Muscle of back (tissue), 11 donors: ENCODE measurements around the gene NLGN1. TPM values are rescaled to one million over a fixed set of nuclear protein-coding genes. Genes with fewer than 3 reads are reported as not detected.
"Not testable (repeated sequence)": the region's sequence is repeated elsewhere in the genome, so short reads cannot be mapped to it uniquely, and the experiment has no call there.

Source experiments
- DNase-seq, 3 donors: peaks; one replicate each; pipeline versions ENCODE4 v3.0.0 to v3.0.0-alpha.2; 2013
- polyA plus RNA-seq, 10 donors: library from polyadenylated mRNA; unstranded; fragments of 120-200 nt; gene quantifications; one replicate each; pipeline ENCODE4 v1.2.1, GENCODE V29; 2013; ENCODE audit not compliant: insufficient read length in 10 of 10

Gene NLGN1
- polyA plus RNA-seq, 10 donors, result 1.5 to 2.7 (median 2.0) TPM

DNA sequence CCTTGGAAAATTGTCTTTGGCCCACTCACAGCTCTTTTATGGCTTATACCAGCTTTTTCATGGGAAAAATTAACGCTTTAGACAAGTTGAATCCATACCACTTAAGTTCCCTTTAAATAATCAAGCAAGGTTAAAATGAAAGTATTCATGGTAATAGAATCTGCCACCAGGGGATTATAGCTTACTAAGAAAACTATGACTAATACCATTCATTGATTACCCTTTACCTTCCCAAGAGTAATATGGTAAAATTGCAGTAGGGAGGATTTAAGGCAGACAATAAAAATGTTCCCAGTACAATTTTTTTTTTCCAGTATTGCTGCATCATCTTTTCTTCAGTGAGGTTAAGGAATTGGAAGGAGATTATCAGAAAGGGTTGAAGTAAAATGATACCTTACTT is 820.5 kb downstream of the NLGN1 start:
- DNase-seq, result peak in 1 of 3 donors; percentile 5

DNA sequence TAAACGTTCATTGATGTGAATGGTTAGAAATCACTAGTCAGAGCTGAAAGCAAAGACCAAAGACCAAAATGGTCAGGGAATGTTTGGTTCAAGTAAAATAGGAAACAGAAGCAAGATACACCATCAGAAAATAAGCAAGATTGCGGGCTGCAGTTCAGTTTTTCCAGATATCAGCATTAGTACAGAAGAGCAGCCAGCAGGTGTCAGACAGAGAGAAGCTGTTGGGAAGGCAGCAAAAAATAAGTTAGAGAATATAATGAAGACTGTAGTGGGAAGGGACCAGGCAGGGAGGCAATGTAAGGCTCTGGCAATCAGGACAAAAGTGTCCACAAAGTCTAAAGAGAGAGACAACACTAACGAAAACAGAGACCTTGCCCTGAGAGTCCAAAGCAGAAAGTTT is 822.2 kb downstream of the NLGN1 start:
- DNase-seq, result peak in 1 of 3 donors; percentile 24

- no peak for DNase-seq
Observed at GRCh38 chr3:174220775-174221554, 823.4 kb downstream of the NLGN1 start.

GRCh38 chr3:174223042-174223441 is 825.5 kb downstream of the NLGN1 start:
- no peak for DNase-seq

DNA sequence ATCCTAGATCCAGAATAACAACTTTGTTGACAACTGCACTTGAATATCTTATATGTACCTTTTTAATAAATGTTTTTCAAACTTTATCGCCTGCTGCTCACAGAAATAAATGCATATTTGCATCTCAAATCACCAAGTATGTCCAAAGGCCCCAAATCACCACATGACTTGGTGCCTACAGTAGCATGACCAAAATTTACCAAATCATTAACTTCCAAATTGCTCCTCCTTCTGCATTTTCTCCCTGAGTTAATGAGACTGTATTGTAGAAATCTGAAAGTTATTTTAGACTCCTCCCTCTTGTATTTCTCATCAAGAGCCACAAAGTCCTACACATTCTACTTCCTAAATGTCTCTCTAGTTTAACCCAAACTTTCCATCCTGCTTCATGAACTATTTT is 826.1 kb downstream of the NLGN1 start:
- no peak for DNase-seq

GRCh38 chr3:174229916-174230315 is 832.4 kb downstream of the NLGN1 start:
- DNase-seq, result peak in 1 of 3 donors; percentile 62

DNA sequence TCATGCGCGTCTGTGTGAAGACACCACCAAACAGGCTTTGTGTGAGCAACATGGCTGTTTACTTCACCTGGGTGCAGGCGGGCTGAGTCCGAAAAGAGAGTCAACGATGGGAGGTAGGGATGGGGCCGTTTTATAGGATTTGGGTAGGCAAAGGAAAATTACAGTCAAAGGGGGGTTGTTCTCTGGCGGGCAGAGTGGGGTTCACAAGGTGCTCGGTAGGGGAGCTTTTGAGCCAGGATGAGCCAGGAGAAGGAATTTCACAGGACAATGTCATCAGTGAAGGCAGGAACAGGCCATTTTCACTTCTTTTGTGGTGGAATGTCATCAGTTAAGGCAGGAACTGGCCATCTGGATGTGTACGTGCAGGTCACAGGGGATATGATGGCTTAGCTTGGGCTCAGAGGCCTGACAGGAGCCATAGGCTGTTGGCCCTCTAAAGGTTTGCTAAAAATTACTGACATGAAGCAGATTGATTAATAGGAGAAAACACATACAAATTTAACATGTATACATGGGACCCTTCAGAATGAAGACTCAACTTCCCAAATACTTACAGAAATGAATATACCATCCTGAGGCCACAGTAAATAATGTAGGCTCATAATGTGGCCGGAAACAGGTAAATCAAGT is 834.6 kb downstream of the NLGN1 start:
- DNase-seq, result not testable (repeated sequence)

DNA sequence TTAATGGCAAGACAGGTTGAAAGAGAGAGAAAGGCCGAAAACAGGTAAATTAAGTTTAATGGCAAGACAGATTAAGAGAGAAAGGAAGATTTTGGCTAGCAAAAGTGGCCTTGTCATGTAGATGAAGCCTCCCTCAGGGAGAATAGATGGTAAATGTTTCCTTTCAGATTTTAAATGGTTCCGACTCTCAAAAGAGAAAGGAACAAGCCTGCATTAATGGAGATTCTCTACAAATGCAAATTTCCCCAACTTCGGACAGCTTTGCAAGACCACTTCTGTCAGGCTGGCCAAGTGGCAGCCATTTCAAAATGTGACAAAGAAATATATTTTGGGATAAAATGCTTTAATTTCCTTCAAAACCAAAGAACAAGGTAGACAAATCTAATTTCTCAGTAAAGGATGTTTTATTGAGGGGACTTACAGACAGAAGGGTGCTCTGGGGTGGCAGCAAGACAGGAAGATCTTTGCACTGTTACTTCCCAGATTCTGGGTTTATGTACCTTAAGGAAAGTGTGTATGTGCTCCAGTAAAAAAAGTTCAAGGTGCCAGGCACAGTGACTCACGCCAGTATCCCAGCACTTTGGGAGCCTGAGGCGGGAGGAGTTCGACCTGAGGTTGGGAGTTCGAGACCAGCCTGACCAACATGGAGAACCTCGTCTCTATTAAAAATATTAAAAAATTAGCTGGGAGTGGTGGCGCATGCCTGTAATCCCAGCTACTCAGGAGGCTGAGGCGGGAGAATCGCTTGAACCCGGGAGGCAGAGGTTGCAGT is 835.3 kb downstream of the NLGN1 start:
- DNase-seq, result no peak

DNA sequence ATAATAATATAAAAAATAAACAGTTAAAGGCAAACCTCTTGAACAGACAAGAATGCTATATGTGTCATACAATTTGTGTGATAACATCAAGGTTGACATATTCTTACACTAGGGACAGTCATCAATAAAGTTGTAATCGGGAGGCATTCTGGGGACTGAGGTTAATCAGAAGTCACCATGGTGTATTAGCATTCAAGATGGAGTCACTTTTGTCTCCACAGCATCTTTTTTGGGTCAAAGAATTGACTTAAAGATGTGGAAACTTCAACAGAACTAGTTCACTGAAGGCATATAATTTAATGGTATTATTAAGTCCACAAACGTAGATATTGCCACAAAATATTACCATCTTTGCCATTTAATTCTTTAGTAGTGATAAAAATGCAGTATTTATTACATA is 836.0 kb downstream of the NLGN1 start:
- DNase-seq, result no peak

DNA sequence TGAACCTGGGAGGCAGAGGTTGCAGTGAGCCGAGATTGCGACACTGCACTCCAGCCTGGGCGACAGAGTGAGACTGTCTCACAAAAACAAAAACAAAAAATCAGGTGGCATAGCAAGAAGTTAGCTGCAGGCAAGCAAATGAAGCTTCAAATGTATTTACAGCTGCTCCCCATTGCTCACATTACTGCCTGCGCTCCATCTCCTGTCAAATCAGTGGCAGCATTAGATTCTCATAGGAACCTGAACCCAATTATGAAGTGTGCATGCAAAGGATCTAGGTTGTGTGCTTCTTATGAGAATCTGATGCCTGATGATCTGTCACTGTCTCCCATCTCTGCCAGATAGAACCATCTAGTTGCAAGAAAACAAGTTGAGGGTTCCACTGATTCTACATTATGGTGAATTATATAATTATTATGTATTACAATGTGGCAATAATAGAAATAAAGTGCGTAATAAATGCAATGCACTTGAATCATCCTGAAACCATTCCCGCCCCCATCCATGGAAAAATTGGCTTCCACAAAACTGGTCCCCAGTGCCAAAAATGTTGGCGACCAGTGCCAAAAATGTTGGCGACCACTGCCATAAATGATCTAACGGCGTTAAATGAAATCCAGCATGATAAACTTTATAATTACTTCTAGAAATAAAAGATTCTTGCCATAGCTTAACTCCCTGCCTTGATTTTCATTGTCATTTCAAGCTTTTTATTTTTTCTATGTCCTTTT is 844.9 kb downstream of the NLGN1 start:
- DNase-seq, result peak in 2 of 3 donors; percentile 16 to 18

- DNase-seq, result peak in 1 of 3 donors; percentile 35
Observed at GRCh38 chr3:174243171-174243570, 845.6 kb downstream of the NLGN1 start.

GRCh38 chr3:174247687-174248152 is 850.2 kb downstream of the NLGN1 start:
- no peak for DNase-seq

- DNase-seq, result peak; percentile 67 to 88 (median 80)
Observed at GRCh38 chr3:174251681-174252080, 854.1 kb downstream of the NLGN1 start.

DNA sequence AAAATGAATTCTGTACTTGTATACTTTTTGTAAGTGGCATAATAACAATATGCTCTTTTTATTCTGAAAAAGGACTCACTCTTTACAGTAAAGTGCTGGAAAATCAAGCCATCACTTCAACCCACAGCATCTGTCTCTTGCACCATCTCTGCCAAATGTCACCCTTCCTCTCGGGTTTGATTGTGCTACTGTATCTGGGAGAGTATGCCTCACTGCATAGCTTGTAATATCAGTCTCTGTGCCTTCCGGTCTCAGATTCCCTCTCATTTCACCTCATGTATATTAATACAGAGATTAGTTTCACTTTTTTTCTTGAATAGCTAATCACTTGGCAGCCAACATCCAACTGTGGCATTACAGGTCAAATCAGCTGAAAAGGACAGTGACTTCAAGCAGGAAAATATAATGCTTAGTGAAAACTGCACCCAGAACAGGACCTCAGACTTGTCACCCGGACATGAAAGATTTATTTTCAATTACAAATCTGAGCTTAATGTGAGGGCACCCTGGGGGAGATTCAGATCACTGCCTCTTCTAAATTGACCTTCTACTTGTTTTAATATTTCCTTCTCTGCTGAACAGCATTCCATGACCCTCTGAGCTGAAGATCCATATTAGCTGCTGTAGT is 855.8 kb downstream of the NLGN1 start:
- DNase-seq, result peak in 1 of 3 donors; percentile 11

DNA sequence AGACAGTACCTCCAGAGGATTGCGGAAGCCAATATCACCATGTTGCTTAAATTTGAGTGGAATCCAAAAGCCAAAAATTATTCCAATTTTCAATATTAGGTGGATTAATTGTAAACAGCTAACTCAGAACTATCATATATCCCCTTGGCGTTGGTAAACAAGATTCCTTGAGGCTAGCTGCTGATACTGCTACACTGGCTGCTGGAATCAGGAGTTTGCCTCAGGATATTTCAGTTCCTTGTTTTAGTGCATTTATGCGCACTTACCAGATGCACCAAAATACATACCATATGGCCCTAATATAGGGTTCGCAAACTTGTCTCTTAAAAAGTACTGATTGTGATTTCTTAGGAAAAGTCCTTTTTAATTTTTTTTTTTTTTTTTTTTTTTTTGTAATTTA is 856.4 kb downstream of the NLGN1 start:
- peak in 1 of 3 donors; percentile 8 for DNase-seq

- no peak for DNase-seq
Observed at GRCh38 chr3:174255454-174255853, 857.9 kb downstream of the NLGN1 start.

DNA sequence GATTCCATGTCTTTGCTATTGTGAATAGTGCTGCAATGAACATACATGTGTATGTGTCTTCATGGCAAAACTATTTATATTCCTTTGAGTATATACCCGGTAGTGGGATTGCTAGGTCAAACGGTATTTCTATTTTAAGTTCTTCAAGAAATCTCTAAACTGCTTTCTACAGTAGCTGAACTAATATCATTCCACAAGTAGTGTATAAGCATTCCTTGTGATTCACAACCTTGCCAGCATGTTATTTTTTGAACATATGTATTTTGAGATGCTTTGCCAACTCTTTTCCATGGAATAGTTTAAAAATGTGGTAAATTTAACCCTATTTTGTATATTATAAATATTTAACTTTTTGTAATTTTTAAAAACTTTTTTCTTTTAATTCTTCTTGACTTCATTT is 868.9 kb downstream of the NLGN1 start:
- no peak for DNase-seq

GRCh38 chr3:174268061-174268460 is 870.5 kb downstream of the NLGN1 start:
- DNase-seq, result no peak

DNA sequence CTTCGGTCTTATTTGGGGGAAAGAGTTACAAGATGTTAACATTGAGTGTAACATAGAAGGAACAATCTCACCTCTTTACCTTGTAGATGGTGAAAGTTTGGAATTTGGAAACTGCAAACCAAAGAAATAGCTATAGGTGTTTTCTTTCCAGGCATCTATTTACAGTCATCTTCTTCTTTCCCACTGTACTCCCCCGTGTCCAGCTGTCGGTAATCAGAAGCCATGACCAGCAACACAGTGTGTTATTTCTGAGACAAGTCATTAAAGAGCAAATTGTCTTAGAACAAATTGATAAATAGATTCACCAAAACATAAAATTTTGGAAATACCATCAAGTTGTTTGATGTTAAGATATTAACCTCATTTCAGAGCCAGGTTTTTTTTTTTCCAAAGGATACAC is 871.0 kb downstream of the NLGN1 start:
- DNase-seq, result no peak

GRCh38 chr3:174270841-174271240 is 873.3 kb downstream of the NLGN1 start:
- DNase-seq, result peak; percentile 18 to 57 (median 42)

GRCh38 chr3:174275336-174275735 is 877.8 kb downstream of the NLGN1 start:
- no peak for DNase-seq
